Neural crest cell (in vitro differentiated cells): ENCODE measurements around the gene RAP1GAP2. TPM values are rescaled to one million over a fixed set of nuclear protein-coding genes. Genes with fewer than 3 reads are reported as not detected.
"Not testable (repeated sequence)": the region's sequence is repeated elsewhere in the genome, so short reads cannot be mapped to it uniquely, and the experiment has no call there.

Experiments
- DNase-seq: peaks from one replicate; pipeline ENCODE4 v3.0.0; 2021; ENCODE audit warnings: low read depth, mixed read lengths, low spot score
- H3K27ac Mint-ChIP-seq: one replicate; pipeline ENCODE4 v1.8.0; 2021; ENCODE audit warnings: mild to moderate bottlenecking, mixed read lengths; ENCODE audit not compliant: unreplicated experiment
- H3K27me3 Mint-ChIP-seq: 2 replicates; pipeline ENCODE4 v1.8.0; 2021; ENCODE audit warnings: low read depth, mild to moderate bottlenecking, mixed read lengths
- H3K36me3 Mint-ChIP-seq: 2 replicates; pipeline ENCODE4 v1.8.0; 2021; ENCODE audit warnings: low read depth, mild to moderate bottlenecking, mixed read lengths
- H3K4me1 Mint-ChIP-seq: 2 replicates; pipeline ENCODE4 v1.8.0; 2021; ENCODE audit warnings: mixed read lengths
- H3K4me3 Mint-ChIP-seq: one replicate; pipeline ENCODE4 v1.8.0; 2021; ENCODE audit warnings: mild to moderate bottlenecking, mixed read lengths
- H3K9me3 Mint-ChIP-seq: 2 replicates; pipeline ENCODE4 v1.8.0; 2021; ENCODE audit warnings: mixed read lengths
- CTCF ChIP-seq: fragments of 200-600 bp; sonication (generic); conservative IDR thresholded peaks from 2 replicates; pipeline ENCODE4 v1.5.0; 2021; ENCODE audit warnings: antibody characterized with exemption, mild to moderate bottlenecking
- total RNA-seq: library from RNA; stranded (reverse); gene quantifications from 2 replicates; pipeline ENCODE4 v1.2.1, GENCODE V29; 2021

The RAP1GAP2 gene
- total RNA-seq, 1 donor from 2014 or later = 1.0 TPM

- H3K36me3 Mint-ChIP-seq = no peaks in the 10 kb centered on the region
- no peak for TF ChIP-seq CTCF
- DNase-seq = no peak
- H3K27me3 Mint-ChIP-seq = no peaks in the 10 kb centered on the region
- H3K4me3 Mint-ChIP-seq = no peak overlapping the region
- no peak overlapping the region for H3K27ac Mint-ChIP-seq
- H3K9me3 Mint-ChIP-seq = no peaks in the 10 kb centered on the region
- H3K4me1 Mint-ChIP-seq = no peaks in the 10 kb centered on the region
Observed at GRCh38 chr17:2985318-2985717, 189.1 kb downstream of the RAP1GAP2 start.

- DNase-seq = no peak
- Mint-ChIP-seq H3K4me1 (no peaks in the 10 kb centered on the region), H3K27me3 (no peaks in the 10 kb centered on the region), H3K36me3 (no peaks in the 10 kb centered on the region), H3K4me3 (no peak overlapping the region), H3K27ac (no peak overlapping the region), H3K9me3 (no peaks in the 10 kb centered on the region)
- TF ChIP-seq CTCF = no peak
Observed at GRCh38 chr17:2986925-2987324, 190.7 kb downstream of the RAP1GAP2 start.

GRCh38 chr17:2989396-2989795 lies 193.2 kb downstream of the RAP1GAP2 start:
- H3K27ac Mint-ChIP-seq, H3K4me1 Mint-ChIP-seq, DNase-seq, H3K36me3 Mint-ChIP-seq, H3K9me3 Mint-ChIP-seq, H3K4me3 Mint-ChIP-seq, H3K27me3 Mint-ChIP-seq: not testable (repeated sequence)

- no peaks in the 10 kb centered on the region for H3K36me3 Mint-ChIP-seq
- DNase-seq = no peak
- no peaks in the 10 kb centered on the region for H3K4me1 Mint-ChIP-seq
- no peak overlapping the region for H3K4me3 Mint-ChIP-seq
- H3K9me3 Mint-ChIP-seq = no peaks in the 10 kb centered on the region
- no peak for TF ChIP-seq CTCF
- H3K27ac Mint-ChIP-seq = no peak overlapping the region
- no peaks in the 10 kb centered on the region for H3K27me3 Mint-ChIP-seq
Observed at GRCh38 chr17:2989855-2990254, 193.6 kb downstream of the RAP1GAP2 start.

- no peak for DNase-seq
- no peak for TF ChIP-seq CTCF
- H3K9me3 Mint-ChIP-seq = no peaks in the 10 kb centered on the region
- no peak overlapping the region for H3K4me3 Mint-ChIP-seq
- H3K27me3 Mint-ChIP-seq = no peaks in the 10 kb centered on the region
- peak overlapping the region; percentile 43 for H3K27ac Mint-ChIP-seq
- H3K4me1 Mint-ChIP-seq = no peaks in the 10 kb centered on the region
- no peaks in the 10 kb centered on the region for H3K36me3 Mint-ChIP-seq
Observed at GRCh38 chr17:2990396-2990795, 194.2 kb downstream of the RAP1GAP2 start.

- not testable (repeated sequence) for DNase-seq, H3K4me1 Mint-ChIP-seq, H3K27me3 Mint-ChIP-seq, H3K9me3 Mint-ChIP-seq, H3K36me3 Mint-ChIP-seq, H3K4me3 Mint-ChIP-seq, H3K27ac Mint-ChIP-seq
Observed at GRCh38 chr17:2991396-2992180, 195.3 kb downstream of the RAP1GAP2 start.
